MCF 10A (cell line): ENCODE data around the gene NT5C3A. TPM values are rescaled to one million over a fixed set of nuclear protein-coding genes. Genes with fewer than 3 reads are reported as not detected.
A peak's percentile ranks its signal among the peaks of the same experiment; 100 is the strongest.

ENCODE experiments used
- Bru-seq: library from RNA; stranded (reverse); fragments of 400-500 nt; gene quantifications from one replicate; lab custom pipeline; 2021; lab: Mats Ljungman, UMichigan
- BruChase-seq, 2 experiments: library from RNA; stranded (reverse); fragments of 400-500 nt; gene quantifications; one replicate each; lab custom pipeline; 2021; lab: Mats Ljungman, UMichigan
- BruUV-seq: library from RNA; stranded (reverse); fragments of 400-500 nt; replicated peaks from 2 replicates; lab custom pipeline; 2021; lab: Mats Ljungman, UMichigan
- CTCF ChIA-PET: fragments of 300-600 bp; sonication (Branson Sonifier 250); formaldehyde crosslinking; extraction: SDS; loops from one replicate; lab custom pipeline; 2021; ENCODE audit warnings: antibody characterized with exemption, inconsistent platforms; lab: Yijun Ruan, JAX
- POLR2A ChIA-PET: fragments of 300-600, 350-650 bp; sonication (Branson Sonifier 250); formaldehyde crosslinking; extraction: SDS; loops from one replicate; lab custom pipeline; 2020; ENCODE audit warnings: antibody characterized with exemption, inconsistent platforms; lab: Yijun Ruan, JAX
- DNase-seq: peaks from one replicate; pipeline ENCODE4 v3.0.0-alpha.2; 2018; ENCODE audit not compliant: unreplicated experiment
- H3K27ac Mint-ChIP-seq: one replicate; pipeline ENCODE4 v1.8.0; 2022; ENCODE audit warnings: mild to moderate bottlenecking, low read depth, mixed read lengths; ENCODE audit not compliant: unreplicated experiment
- H3K27me3 Mint-ChIP-seq: one replicate; pipeline ENCODE4 v1.8.0; 2022; ENCODE audit warnings: mixed read lengths; ENCODE audit not compliant: insufficient read depth, unreplicated experiment
- H3K36me3 Mint-ChIP-seq: one replicate; pipeline ENCODE4 v1.8.0; 2022; ENCODE audit warnings: mild to moderate bottlenecking, moderate library complexity, mixed read lengths; ENCODE audit not compliant: insufficient read depth, unreplicated experiment
- H3K4me1 Mint-ChIP-seq: one replicate; pipeline ENCODE4 v1.8.0; 2022; ENCODE audit warnings: mixed read lengths; ENCODE audit not compliant: insufficient read depth, unreplicated experiment
- H3K4me3 Mint-ChIP-seq: one replicate; pipeline ENCODE4 v1.8.0; 2022; ENCODE audit warnings: mild to moderate bottlenecking, moderate library complexity, mixed read lengths; ENCODE audit not compliant: unreplicated experiment
- H3K9me3 Mint-ChIP-seq: one replicate; pipeline ENCODE4 v1.8.0; 2022; ENCODE audit warnings: mixed read lengths; ENCODE audit not compliant: unreplicated experiment
- intact Hi-C: fragments of 100-400 bp; cut with micrococcal nuclease; formaldehyde crosslinking; loops from 2 replicates; pipeline ENCODE4 v1.14.1; 2022
- long read RNA-seq: library from polyadenylated mRNA; stranded (forward); transcript quantifications from one replicate; pipeline ENCODE4 v2.0.0, GENCODE V29; 2022
- total RNA-seq: library from RNA; stranded (reverse); gene quantifications from 2 replicates; pipeline ENCODE4 v1.2.3, GENCODE V29; 2022
- TF ChIP-seq, protein P1 (sequence below): fragments of 200-600 bp; IDR thresholded peaks from one replicate; pipeline ENCODE4 v1.8.0; 2022; ENCODE audit warnings: antibody characterized with exemption, mild to moderate bottlenecking; ENCODE audit not compliant: unreplicated experiment

NT5C3A gene
- total RNA-seq = 35.4 and 49.5 TPM in 2 replicates
- percentile 82 among the genes with signal in this experiment for Bru-seq, nascent RNA
- percentile 72 among the genes with signal in this experiment for BruChase-seq, experiment 1, labeled RNA remaining after a 6-hour chase
- percentile 72 among the genes with signal in this experiment for BruChase-seq, experiment 2, labeled RNA remaining after a 2-hour chase
- long read RNA-seq, transcript NT5C3A-201 (9 exons, 1,704 nt) = major isoform, 68 of 162 reads
- long read RNA-seq, transcript NT5C3A-215 (10 exons, 1,542 nt) = minor isoform, 10 of 162 reads
- long read RNA-seq, transcript NT5C3A-204 (10 exons, 1,759 nt) = minor isoform, 46 of 162 reads
- long read RNA-seq, partial matches to known transcripts = 4 of 162 reads
- long read RNA-seq, other reads (novel, unspliced or antisense) = 27 of 162 reads

DNA sequence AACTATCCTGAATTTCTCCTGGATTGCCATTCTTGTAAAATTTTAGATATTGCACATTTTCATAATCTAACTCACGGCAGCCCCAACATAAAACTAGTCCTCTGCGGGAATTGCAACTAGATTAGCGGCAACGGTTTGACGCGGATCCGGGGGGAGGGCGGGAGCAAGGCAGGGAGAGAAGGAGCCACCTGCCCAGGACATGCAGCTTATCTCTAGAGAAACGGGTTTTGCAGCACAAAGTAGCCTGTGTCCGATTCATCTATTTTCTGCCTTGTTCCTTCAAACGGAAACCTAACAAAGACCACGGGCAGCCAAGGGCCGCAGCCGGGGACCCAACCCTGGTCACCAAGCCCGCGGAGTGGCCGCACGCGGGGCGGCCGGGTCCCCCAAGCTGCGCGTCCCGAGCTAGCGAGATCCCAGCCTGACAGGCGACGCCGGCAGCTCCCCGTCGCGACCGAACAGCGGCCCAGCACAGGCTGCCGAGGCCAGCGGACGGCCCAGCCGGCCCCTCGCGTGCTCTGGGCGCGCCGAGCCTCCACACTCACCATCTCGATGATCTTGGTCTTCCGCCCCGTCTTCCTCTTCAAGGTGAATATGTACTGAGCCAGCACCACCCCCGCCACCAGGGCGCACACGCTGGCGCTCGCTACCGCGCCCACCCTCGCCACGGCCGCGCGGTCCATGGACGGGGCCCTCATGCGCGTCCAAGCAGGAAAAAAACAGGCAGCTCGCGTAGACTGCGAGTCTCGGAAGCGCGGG is at the start of gene NT5C3A:
TSS of gene NT5C3A (minus strand) at position 754 of the 759 bp plus-strand sequence. CDS start at position 683, 71 bp downstream.
- BruUV-seq = no TSS peak
- POLR2A ChIA-PET = interaction anchor here (0.6 to 7.1 kb wide), 16 partner anchors 9 to 404 kb away, joined by 3 to 115 read pairs (median 12); partner anchors contain the start of genes FKBP9, KBTBD2 and RP9
- peak; percentile 45 for DNase-seq

DNA sequence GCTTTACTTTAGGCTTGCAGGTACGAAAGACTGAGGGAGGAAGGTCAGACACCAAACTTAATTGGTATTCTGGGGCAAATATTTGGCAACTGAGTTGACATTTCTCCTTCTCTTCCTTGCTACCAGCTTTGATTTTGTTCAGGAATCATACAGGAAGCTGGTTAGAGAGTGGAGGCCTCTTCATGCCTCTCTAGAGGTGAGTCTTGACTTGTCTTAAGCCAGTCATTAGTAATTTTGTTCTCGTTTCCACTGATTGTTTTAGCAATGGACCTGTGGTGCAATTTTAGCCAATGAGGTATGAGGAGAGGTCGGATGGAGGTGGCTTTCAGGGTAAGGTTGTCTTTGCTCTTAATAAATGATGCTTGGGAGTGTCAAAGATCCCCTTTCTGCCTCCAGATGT is 49.0 kb upstream of the NT5C3A start:
- no TSS peak for BruUV-seq
- Mint-ChIP-seq H3K4me1 (peaks cover 4% of the 10 kb centered on the region), H3K9me3 (no peaks in the 10 kb centered on the region), H3K4me3 (no peak overlapping the region), H3K27me3 (peaks cover 18% of the 10 kb centered on the region), H3K36me3 (no peaks in the 10 kb centered on the region), H3K27ac (no peak overlapping the region)
- TF ChIP-seq, protein P1, sequence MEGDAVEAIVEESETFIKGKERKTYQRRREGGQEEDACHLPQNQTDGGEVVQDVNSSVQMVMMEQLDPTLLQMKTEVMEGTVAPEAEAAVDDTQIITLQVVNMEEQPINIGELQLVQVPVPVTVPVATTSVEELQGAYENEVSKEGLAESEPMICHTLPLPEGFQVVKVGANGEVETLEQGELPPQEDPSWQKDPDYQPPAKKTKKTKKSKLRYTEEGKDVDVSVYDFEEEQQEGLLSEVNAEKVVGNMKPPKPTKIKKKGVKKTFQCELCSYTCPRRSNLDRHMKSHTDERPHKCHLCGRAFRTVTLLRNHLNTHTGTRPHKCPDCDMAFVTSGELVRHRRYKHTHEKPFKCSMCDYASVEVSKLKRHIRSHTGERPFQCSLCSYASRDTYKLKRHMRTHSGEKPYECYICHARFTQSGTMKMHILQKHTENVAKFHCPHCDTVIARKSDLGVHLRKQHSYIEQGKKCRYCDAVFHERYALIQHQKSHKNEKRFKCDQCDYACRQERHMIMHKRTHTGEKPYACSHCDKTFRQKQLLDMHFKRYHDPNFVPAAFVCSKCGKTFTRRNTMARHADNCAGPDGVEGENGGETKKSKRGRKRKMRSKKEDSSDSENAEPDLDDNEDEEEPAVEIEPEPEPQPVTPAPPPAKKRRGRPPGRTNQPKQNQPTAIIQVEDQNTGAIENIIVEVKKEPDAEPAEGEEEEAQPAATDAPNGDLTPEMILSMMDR = no peak
- intact Hi-C loops = no loop called here
- CTCF ChIA-PET = interaction anchor here (0.9 kb wide), 1 partner anchor 75 kb away, joined by 3 read pairs; no protein-coding TSS in a partner anchor
- DNase-seq = no peak
- POLR2A ChIA-PET = interaction anchor here (1.0 kb wide), 1 partner anchor 9 kb away, joined by 3 read pairs; no protein-coding TSS in a partner anchor

More for the DNA sequence above, at the start of gene NT5C3A:
- Mint-ChIP-seq H3K4me3 (peak within 1 kb of the TSS; percentile 97), H3K27me3 (no peaks in the 10 kb centered on the region), H3K27ac (peak within 1 kb of the TSS; percentile 90), H3K36me3 (peaks cover 4% of the 10 kb centered on the region), H3K9me3 (peaks cover 26% of the 10 kb centered on the region), H3K4me1 (peaks cover 22% of the 10 kb centered on the region)
- CTCF ChIA-PET = interaction anchor here (1.2 to 4.4 kb wide), 3 partner anchors 11 to 48 kb away, joined by 4 to 21 read pairs (median 4); partner anchors contain the start of gene RP9
- intact Hi-C loops = loop anchor here (2.0 to 10.0 kb wide), 4 partner anchors 23 to 170 kb away; partner anchors contain the start of genes KBTBD2 and RP9
- TF ChIP-seq, protein P1 = no peak

- DNase-seq = peak; percentile 36
- Mint-ChIP-seq H3K36me3 (peaks cover 7% of the 10 kb centered on the region), H3K27ac (no peak overlapping the region), H3K27me3 (peaks cover 14% of the 10 kb centered on the region), H3K9me3 (no peaks in the 10 kb centered on the region), H3K4me3 (peak overlapping the region; percentile 80), H3K4me1 (peaks cover 4% of the 10 kb centered on the region)
- intact Hi-C loops = loop anchor here (2.0 to 5.0 kb wide), 4 partner anchors 19 to 417 kb away; partner anchors contain the start of genes BBS9 and NT5C3A
- BruUV-seq = no TSS peak
- TF ChIP-seq, protein P1 = no peak
- CTCF ChIA-PET = interaction anchor here (0.5 to 4.0 kb wide), 16 partner anchors 12 to 345 kb away, joined by 3 to 21 read pairs (median 4); partner anchors contain the start of genes BBS9 and NT5C3A
- POLR2A ChIA-PET = interaction anchor here (0.6 to 4.2 kb wide), 8 partner anchors 18 to 377 kb away, joined by 3 to 44 read pairs (median 6); partner anchors contain the start of genes BBS9, FKBP9 and NT5C3A
Measured at GRCh38 chr7:33109758-33110238, 47.2 kb upstream of the NT5C3A start.
